NCI-H2107 treated with DMSO at 0.1 percent for 48 hours (cell line): Measurements from ENCODE around the gene IL9R.
"Not testable (repeated sequence)": the region's sequence is repeated elsewhere in the genome, so short reads cannot be mapped to it uniquely, and the experiment has no call there.

Experiments used
- DNase-seq: peaks from one replicate; lab custom pipeline; 2025; ENCODE audit not compliant: unreplicated experiment; lab: John Stamatoyannopoulos, UW

IL9R gene

GRCh38 chrX:155998116-155998515 is 620 bp downstream of the IL9R start:
- DNase-seq, result no peak

GRCh38 chrX:155998761-155999510 is 1.4 kb downstream of the IL9R start:
- DNase-seq, result no peak

- DNase-seq, result not testable (repeated sequence)
Observed at GRCh38 chrX:155999751-156000150, 2.3 kb downstream of the IL9R start.

- DNase-seq, result no peak
Observed at GRCh38 chrX:156000361-156000926, 2.9 kb downstream of the IL9R start.

GRCh38 chrX:156001001-156001666 is 3.6 kb downstream of the IL9R start:
- no peak for DNase-seq

- no peak for DNase-seq
Observed at GRCh38 chrX:156001667-156002021, 4.1 kb downstream of the IL9R start.

- DNase-seq, result no peak
Observed at GRCh38 chrX:156002507-156002906, 5.0 kb downstream of the IL9R start.

- DNase-seq, result no peak
Observed at GRCh38 chrX:156003486-156004185, 6.1 kb downstream of the IL9R start.

- DNase-seq, result no peak
Observed at GRCh38 chrX:156004256-156004655, 6.8 kb downstream of the IL9R start.

- no peak for DNase-seq
Observed at GRCh38 chrX:156004740-156005139, 7.2 kb downstream of the IL9R start.

- DNase-seq, result no peak
Observed at GRCh38 chrX:156005144-156005543, 7.6 kb downstream of the IL9R start.

- DNase-seq, result not testable (repeated sequence)
Observed at GRCh38 chrX:156006468-156006867, 9.0 kb downstream of the IL9R start.

- not testable (repeated sequence) for DNase-seq
Observed at GRCh38 chrX:156008379-156008778, 10.9 kb downstream of the IL9R start.

- DNase-seq, result no peak
Observed at GRCh38 chrX:156008915-156009314, 11.4 kb downstream of the IL9R start.

GRCh38 chrX:156009691-156010090 is 12.2 kb downstream of the IL9R start:
- DNase-seq, result not testable (repeated sequence)

GRCh38 chrX:156013286-156013953 is 15.9 kb downstream of the IL9R start:
- DNase-seq, result not testable (repeated sequence)

GRCh38 chrX:156019846-156020245 is 22.4 kb downstream of the IL9R start:
- not testable (repeated sequence) for DNase-seq

- DNase-seq, result not testable (repeated sequence)
Observed at GRCh38 chrX:156023002-156023401, 25.5 kb downstream of the IL9R start.

GRCh38 chrX:156024949-156025492 is 27.5 kb downstream of the IL9R start:
- DNase-seq, result not testable (repeated sequence)

- DNase-seq, result not testable (repeated sequence)
Observed at GRCh38 chrX:156028653-156029237, 31.2 kb downstream of the IL9R start.
